Trophoblast cell (in vitro differentiated cells and primary cell): Measurements from ENCODE around the gene ZNF333.

Experiments
- DNase-seq, 2 donors: peaks; one replicate each; pipeline ENCODE4 v3.0.0-alpha.2; 2016
- H2AFZ ChIP-seq: 2 replicates; pipeline ENCODE4 v1.6.1; 2013; ENCODE audit warnings: low read length, moderate library complexity, mild to moderate bottlenecking; ENCODE audit not compliant: insufficient read depth, poor library complexity
- H2AK5ac ChIP-seq: 2 replicates; pipeline ENCODE4 v1.6.1; 2013; ENCODE audit warnings: mild to moderate bottlenecking, low read length
- H2BK120ac ChIP-seq: 2 replicates; pipeline ENCODE4 v1.6.1; 2013; ENCODE audit warnings: low read length, mild to moderate bottlenecking, moderate library complexity; ENCODE audit not compliant: insufficient read depth, poor library complexity
- H2BK12ac ChIP-seq: 2 replicates; pipeline ENCODE4 v1.6.1; 2013; ENCODE audit warnings: mild to moderate bottlenecking, low read length, moderate library complexity
- H2BK5ac ChIP-seq: 2 replicates; pipeline ENCODE4 v1.6.1; 2013; ENCODE audit warnings: low read length, low read depth, moderate library complexity, mild to moderate bottlenecking; ENCODE audit not compliant: poor library complexity
- H3K14ac ChIP-seq: 2 replicates; pipeline ENCODE4 v1.6.1; 2013; ENCODE audit warnings: mild to moderate bottlenecking, low read length
- H3K18ac ChIP-seq: 2 replicates; pipeline ENCODE4 v1.6.1; 2013; ENCODE audit warnings: mild to moderate bottlenecking, low read length
- H3K23ac ChIP-seq: 2 replicates; pipeline ENCODE4 v1.6.1; 2013; ENCODE audit warnings: low read length
- H3K27ac ChIP-seq: 2 replicates; pipeline ENCODE4 v1.5.1; 2013; ENCODE audit warnings: low read depth, mild to moderate bottlenecking, inconsistent platforms, low read length, moderate library complexity
- H3K27me3 ChIP-seq: 2 replicates; pipeline ENCODE4 v1.6.1; 2013; ENCODE audit warnings: inconsistent platforms, mild to moderate bottlenecking, low read length, moderate library complexity; ENCODE audit not compliant: insufficient read depth
- H3K36me3 ChIP-seq, 2 experiments: 1 replicate in 1 of 2; 2 replicates in 1 of 2; pipeline ENCODE4 v1.6.1; 2013; ENCODE audit warnings: low read length in 2 of 2, mild to moderate bottlenecking in 2 of 2, moderate library complexity in 1 of 2; ENCODE audit not compliant: insufficient read depth in 2 of 2, control insufficient read depth in 1 of 2
- H3K4ac ChIP-seq: 2 replicates; pipeline ENCODE4 v1.6.1; 2013; ENCODE audit warnings: low read depth, mild to moderate bottlenecking, low read length, moderate library complexity
- H3K4me1 ChIP-seq, 2 experiments: 1 replicate in 1 of 2; 2 replicates in 1 of 2; pipeline ENCODE4 v1.6.1; 2013; ENCODE audit warnings: low read length in 2 of 2, mild to moderate bottlenecking in 2 of 2, moderate library complexity in 1 of 2; ENCODE audit not compliant: insufficient read depth in 2 of 2, control insufficient read depth in 1 of 2
- H3K4me2 ChIP-seq: 2 replicates; pipeline ENCODE4 v1.6.1; 2013; ENCODE audit warnings: inconsistent platforms, mild to moderate bottlenecking, low read length, moderate library complexity
- H3K4me3 ChIP-seq: 2 replicates; pipeline ENCODE4 v1.5.1; 2013; ENCODE audit warnings: mild to moderate bottlenecking, low read depth, low read length, inconsistent platforms
- H3K79me1 ChIP-seq: one replicate; pipeline ENCODE4 v1.6.1; 2013; ENCODE audit warnings: low read length
- H3K79me2 ChIP-seq: 2 replicates; pipeline ENCODE4 v1.6.1; 2013; ENCODE audit warnings: low read length, mild to moderate bottlenecking; ENCODE audit not compliant: control insufficient read depth, insufficient read depth, poor library complexity
- H3K9ac ChIP-seq: 2 replicates; pipeline ENCODE4 v1.6.1; 2013; ENCODE audit warnings: mild to moderate bottlenecking, low read length
- H3K9me3 ChIP-seq: 2 replicates; pipeline ENCODE4 v1.6.1; 2013; ENCODE audit warnings: low read depth, mild to moderate bottlenecking, control low read depth, inconsistent platforms, low read length; ENCODE audit not compliant: insufficient read depth
- H4K12ac ChIP-seq: 2 replicates; pipeline ENCODE4 v1.6.1; 2013; ENCODE audit warnings: low read depth, mild to moderate bottlenecking, low read length, moderate library complexity
- H4K8ac ChIP-seq: 2 replicates; pipeline ENCODE4 v1.6.1; 2013; ENCODE audit warnings: low read depth, mild to moderate bottlenecking, low read length, moderate library complexity
- H4K91ac ChIP-seq: one replicate; pipeline ENCODE4 v1.6.1; 2013; ENCODE audit warnings: low read depth, mild to moderate bottlenecking, low read length, moderate library complexity
- WGBS: extraction: QIAGEN DNeasy Blood & Tissue Kit; methylation state at CpG from one replicate; pipeline ENCODE4 v1.1.7; 2013; ENCODE audit warnings: missing lambda C conversion rate; ENCODE audit not compliant: insufficient read length, insufficient coverage; ENCODE audit errors: extremely low coverage; 5-methylcytosine and 5-hydroxymethylcytosine counted together

ZNF333 gene

DNA sequence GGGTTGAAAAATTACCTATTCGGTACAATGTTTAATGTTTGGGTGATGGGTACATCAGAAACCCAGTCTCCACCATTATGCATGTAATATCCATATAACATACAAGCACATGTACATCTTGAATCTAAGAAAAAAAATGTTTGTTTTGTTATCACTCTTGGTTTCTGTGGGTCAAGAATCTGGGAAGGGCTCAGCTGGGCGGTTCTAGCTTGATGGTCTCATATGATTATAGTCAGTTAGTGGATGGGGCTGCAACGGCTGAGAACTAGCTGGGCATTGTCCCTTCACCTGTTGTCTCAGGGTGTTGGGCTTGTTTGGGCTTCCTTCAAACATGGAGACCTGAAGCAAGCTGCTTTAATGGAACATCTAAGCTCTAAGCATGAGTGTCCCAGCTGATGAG is 19.9 kb upstream of the ZNF333 start:
- H3K18ac ChIP-seq = no peak overlapping the region
- H2AFZ ChIP-seq = no peak overlapping the region
- H4K91ac ChIP-seq = no peak overlapping the region
- no peak overlapping the region for H3K4me2 ChIP-seq
- H3K27ac ChIP-seq = no peak overlapping the region
- no peak overlapping the region for H2AK5ac ChIP-seq
- no peak overlapping the region for H3K9ac ChIP-seq
- H3K14ac ChIP-seq = no peak overlapping the region
- H4K12ac ChIP-seq = no peak overlapping the region
- H3K27me3 ChIP-seq = no peaks in the 10 kb centered on the region
- H4K8ac ChIP-seq = no peak overlapping the region
- H3K36me3 ChIP-seq = no peaks in the 10 kb centered on the region
- H2BK12ac ChIP-seq = no peak overlapping the region
- no peaks in the 10 kb centered on the region for H3K4me1 ChIP-seq
- no CpG with 5 or more reads among the region's 3 CpGs for WGBS
- no peak overlapping the region for H3K4ac ChIP-seq
- H2BK120ac ChIP-seq = no peak overlapping the region
- no peaks in the 10 kb centered on the region for H3K79me1 ChIP-seq
- H3K4me3 ChIP-seq = no peak overlapping the region
- no peaks in the 10 kb centered on the region for H3K79me2 ChIP-seq
- no peak overlapping the region for H3K23ac ChIP-seq
- no peak for DNase-seq
- H2BK5ac ChIP-seq = no peak overlapping the region
- peaks cover 13% of the 10 kb centered on the region for H3K9me3 ChIP-seq

- H2BK12ac ChIP-seq = no peak overlapping the region
- H3K9me3 ChIP-seq = peaks cover 13% of the 10 kb centered on the region
- no CpG with 5 or more reads among the region's 2 CpGs for WGBS
These were observed 19.4 kb upstream of the ZNF333 start for GRCh38 chr19:14670408-14670807.

GRCh38 chr19:14672188-14672872 is 17.5 kb upstream of the ZNF333 start:
- H3K79me2 ChIP-seq = no peaks in the 10 kb centered on the region
- H3K4me3 ChIP-seq = peak overlapping the region; percentile 20
- no peak overlapping the region for H2BK120ac ChIP-seq
- peaks cover 11% of the 10 kb centered on the region for H3K9me3 ChIP-seq
- H2AFZ ChIP-seq = no peak overlapping the region
- H2BK5ac ChIP-seq = no peak overlapping the region
- no peak overlapping the region for H4K91ac ChIP-seq
- H3K79me1 ChIP-seq = no peaks in the 10 kb centered on the region
- no peak overlapping the region for H4K8ac ChIP-seq
- H3K4me2 ChIP-seq = no peak overlapping the region
- H3K9ac ChIP-seq = no peak overlapping the region
- peak; percentile 4 to 10 for DNase-seq
- no peaks in the 10 kb centered on the region for H3K27me3 ChIP-seq
- H3K23ac ChIP-seq = no peak overlapping the region
- no peak overlapping the region for H2AK5ac ChIP-seq
- no peak overlapping the region for H4K12ac ChIP-seq
- H3K27ac ChIP-seq = no peak overlapping the region
- H3K4ac ChIP-seq = no peak overlapping the region
- no peak overlapping the region for H3K18ac ChIP-seq
- H3K14ac ChIP-seq = no peak overlapping the region
- H2BK12ac ChIP-seq = no peak overlapping the region
- no peaks in the 10 kb centered on the region for H3K4me1 ChIP-seq
- WGBS = no CpG with 5 or more reads among the region's 3 CpGs
- no peaks in the 10 kb centered on the region for H3K36me3 ChIP-seq

More at GRCh38 chr19:14670408-14670807, 19.4 kb upstream of the ZNF333 start:
- no peak overlapping the region for H3K23ac ChIP-seq
- H3K79me2 ChIP-seq = no peaks in the 10 kb centered on the region
- no peak overlapping the region for H2BK120ac ChIP-seq
- H3K27me3 ChIP-seq = no peaks in the 10 kb centered on the region
- H4K8ac ChIP-seq = no peak overlapping the region
- H3K36me3 ChIP-seq = no peaks in the 10 kb centered on the region
- no peak overlapping the region for H3K14ac ChIP-seq
- no peak overlapping the region for H4K91ac ChIP-seq
- no peak overlapping the region for H2AK5ac ChIP-seq
- no peak overlapping the region for H4K12ac ChIP-seq
- no peak overlapping the region for H3K4me3 ChIP-seq
- no peak overlapping the region for H3K27ac ChIP-seq
- no peak overlapping the region for H3K18ac ChIP-seq
- H3K4me2 ChIP-seq = no peak overlapping the region
- DNase-seq = no peak
- H3K79me1 ChIP-seq = no peaks in the 10 kb centered on the region
- no peak overlapping the region for H3K4ac ChIP-seq
- no peaks in the 10 kb centered on the region for H3K4me1 ChIP-seq
- no peak overlapping the region for H3K9ac ChIP-seq
- H2BK5ac ChIP-seq = no peak overlapping the region
- no peak overlapping the region for H2AFZ ChIP-seq

DNA sequence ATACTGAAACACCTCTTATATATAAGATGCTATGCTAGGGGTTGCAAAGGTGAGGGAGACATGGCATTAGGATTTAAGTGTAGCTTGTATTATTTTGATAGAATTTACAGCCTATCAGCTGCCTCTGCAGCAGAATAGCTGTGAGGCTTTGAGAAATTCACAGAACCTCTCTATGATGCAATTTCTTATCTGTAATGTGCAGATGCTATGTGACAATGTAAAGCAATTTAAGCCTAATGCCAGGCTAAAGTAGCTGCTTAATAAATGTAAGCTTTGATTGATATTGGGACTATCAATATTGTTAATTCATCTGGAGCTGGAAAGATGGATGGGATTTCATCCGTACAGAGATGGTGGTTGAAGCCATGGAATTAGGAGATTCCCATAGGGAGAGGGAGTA is 16.8 kb upstream of the ZNF333 start:
- Histone ChIP-seq H3K18ac (no peak overlapping the region), H3K9ac (no peak overlapping the region), H2BK5ac (no peak overlapping the region), H3K4ac (no peak overlapping the region), H3K79me1 (no peaks in the 10 kb centered on the region), H4K12ac (no peak overlapping the region), H3K4me3 (no peak overlapping the region), H3K14ac (no peak overlapping the region), H3K4me2 (no peak overlapping the region), H2AK5ac (no peak overlapping the region), H3K36me3 (no peaks in the 10 kb centered on the region), H3K23ac (no peak overlapping the region), H3K27me3 (no peaks in the 10 kb centered on the region), H2BK12ac (no peak overlapping the region), H2AFZ (no peak overlapping the region), H4K8ac (no peak overlapping the region), H3K9me3 (peaks cover 13% of the 10 kb centered on the region), H2BK120ac (no peak overlapping the region), H3K4me1 (no peaks in the 10 kb centered on the region), H4K91ac (no peak overlapping the region), H3K79me2 (no peaks in the 10 kb centered on the region), H3K27ac (no peak overlapping the region)
- WGBS = no CpG with 5 or more reads among the region's 1 CpG
- DNase-seq = no peak
